GM21367 (cell line): ENCODE results near the gene S100PBP.

Experiments used
- ATAC-seq: cut with Tn5 transposase; IDR thresholded peaks from one replicate; pipeline ENCODE4 v1.9.1; 2021; ENCODE audit not compliant: unreplicated experiment

S100PBP gene

GRCh38 chr1:32817159-32817814, at the start of gene S100PBP, which contains the start of gene YARS1:
TSS of gene S100PBP (plus strand) at chr1:32817653. CDS start at chr1:32826100, 8,447 bp downstream.
TSS of gene YARS1 (minus strand) at chr1:32817358. CDS start at chr1:32817244, 114 bp downstream.
- peak; percentile 67 for ATAC-seq

- ATAC-seq, result no peak
These were observed 49.2 kb upstream of the S100PBP start for GRCh38 chr1:32768110-32768850.

- ATAC-seq, result no peak
These were observed 47.8 kb upstream of the S100PBP start for GRCh38 chr1:32769524-32770220.

GRCh38 chr1:32770221-32770731, 47.2 kb upstream of the S100PBP start:
- ATAC-seq, result no peak

- ATAC-seq, result no peak
These were observed 46.5 kb upstream of the S100PBP start for GRCh38 chr1:32770741-32771548.

GRCh38 chr1:32771561-32772280, 45.7 kb upstream of the S100PBP start:
- no peak for ATAC-seq

GRCh38 chr1:32772281-32773017, 45.0 kb upstream of the S100PBP start:
- no peak for ATAC-seq

GRCh38 chr1:32773018-32773763, 44.3 kb upstream of the S100PBP start:
- no peak for ATAC-seq

GRCh38 chr1:32773764-32774463, 43.5 kb upstream of the S100PBP start:
- no peak for ATAC-seq

GRCh38 chr1:32774464-32774808, 43.0 kb upstream of the S100PBP start:
- ATAC-seq, result no peak

- ATAC-seq, result no peak
These were observed 42.4 kb upstream of the S100PBP start for GRCh38 chr1:32774950-32775634.

- no peak for ATAC-seq
These were observed 41.7 kb upstream of the S100PBP start for GRCh38 chr1:32775640-32776337.

GRCh38 chr1:32779242-32779641, 38.2 kb upstream of the S100PBP start:
- ATAC-seq, result no peak

GRCh38 chr1:32780005-32780404, 37.4 kb upstream of the S100PBP start:
- ATAC-seq, result no peak

GRCh38 chr1:32780628-32781234, 36.7 kb upstream of the S100PBP start:
- no peak for ATAC-seq

GRCh38 chr1:32782086-32782485, 35.4 kb upstream of the S100PBP start:
- no peak for ATAC-seq

GRCh38 chr1:32783851-32784250, 33.6 kb upstream of the S100PBP start:
- ATAC-seq, result no peak
